ENCODE results near the gene PI4K2A. TPM values are rescaled to one million over a fixed set of nuclear protein-coding genes. Genes with fewer than 3 reads are reported as not detected.
A peak's percentile ranks its signal among the peaks of the same experiment; 100 is the strongest.

The PI4K2A gene
- total RNA-seq, 2 donors from 2014 or later = 18.0 to 22.9 TPM

- Histone ChIP-seq H3K27ac (peak overlapping the region; percentile 96 to 98), H3K36me3 (peaks cover 12% of the 10 kb centered on the region), H3K4me3 (peak overlapping the region; percentile 86), H3K9me3 (no peaks in the 10 kb centered on the region), H3K4me1 (ENCODE audit: control insufficient read depth in 1 of 2, low read depth in 2 of 2) (peaks cover 56 to 75% of the 10 kb centered on the region in 2 donors), H3K27me3 (replicated peaks; ENCODE audit: insufficient read depth) (no peaks in the 10 kb centered on the region)
- no peak for DNase-seq (ENCODE audit: low spot score)
- ATAC-seq (ENCODE audit: insufficient number of reproducible peaks, low FRiP score, low read depth) = peak; percentile 56
- TF ChIP-seq, protein P1, sequence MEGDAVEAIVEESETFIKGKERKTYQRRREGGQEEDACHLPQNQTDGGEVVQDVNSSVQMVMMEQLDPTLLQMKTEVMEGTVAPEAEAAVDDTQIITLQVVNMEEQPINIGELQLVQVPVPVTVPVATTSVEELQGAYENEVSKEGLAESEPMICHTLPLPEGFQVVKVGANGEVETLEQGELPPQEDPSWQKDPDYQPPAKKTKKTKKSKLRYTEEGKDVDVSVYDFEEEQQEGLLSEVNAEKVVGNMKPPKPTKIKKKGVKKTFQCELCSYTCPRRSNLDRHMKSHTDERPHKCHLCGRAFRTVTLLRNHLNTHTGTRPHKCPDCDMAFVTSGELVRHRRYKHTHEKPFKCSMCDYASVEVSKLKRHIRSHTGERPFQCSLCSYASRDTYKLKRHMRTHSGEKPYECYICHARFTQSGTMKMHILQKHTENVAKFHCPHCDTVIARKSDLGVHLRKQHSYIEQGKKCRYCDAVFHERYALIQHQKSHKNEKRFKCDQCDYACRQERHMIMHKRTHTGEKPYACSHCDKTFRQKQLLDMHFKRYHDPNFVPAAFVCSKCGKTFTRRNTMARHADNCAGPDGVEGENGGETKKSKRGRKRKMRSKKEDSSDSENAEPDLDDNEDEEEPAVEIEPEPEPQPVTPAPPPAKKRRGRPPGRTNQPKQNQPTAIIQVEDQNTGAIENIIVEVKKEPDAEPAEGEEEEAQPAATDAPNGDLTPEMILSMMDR (IDR thresholded peaks at IDR 0.05) = peak; percentile 27
These were observed 73.4 kb downstream of the PI4K2A start for GRCh38 chr10:97713826-97714400.

- H3K36me3 ChIP-seq = peaks cover 12% of the 10 kb centered on the region
- peaks cover 58 to 76% of the 10 kb centered on the region in 2 donors for H3K4me1 ChIP-seq (ENCODE audit: control insufficient read depth in 1 of 2, low read depth in 2 of 2)
- no peaks in the 10 kb centered on the region for H3K9me3 ChIP-seq
- peak overlapping the region; percentile 96 to 98 for H3K27ac ChIP-seq
- H3K4me3 ChIP-seq = peak overlapping the region; percentile 86
- no peaks in the 10 kb centered on the region for H3K27me3 ChIP-seq (replicated peaks; ENCODE audit: insufficient read depth)
- DNase-seq (ENCODE audit: low spot score) (peak; percentile 34), ATAC-seq (ENCODE audit: insufficient number of reproducible peaks, low FRiP score, low read depth) (peak; percentile 30)
- TF ChIP-seq, protein P1 (IDR thresholded peaks at IDR 0.05) = no peak
These were observed 74.2 kb downstream of the PI4K2A start for GRCh38 chr10:97714401-97715258.

- no peaks in the 10 kb centered on the region for H3K27me3 ChIP-seq (replicated peaks; ENCODE audit: insufficient read depth)
- no peak for DNase-seq (ENCODE audit: low spot score)
- TF ChIP-seq, protein P1 (IDR thresholded peaks at IDR 0.05) = no peak
- no peak for ATAC-seq (ENCODE audit: insufficient number of reproducible peaks, low FRiP score, low read depth)
- H3K4me1 ChIP-seq (ENCODE audit: control insufficient read depth in 1 of 2, low read depth in 2 of 2) = peaks cover 53 to 70% of the 10 kb centered on the region in 2 donors
- H3K27ac ChIP-seq = peak overlapping the region; percentile 96 to 98
- no peaks in the 10 kb centered on the region for H3K9me3 ChIP-seq
- peaks cover 12% of the 10 kb centered on the region for H3K36me3 ChIP-seq
- peak overlapping the region; percentile 86 for H3K4me3 ChIP-seq
These were observed 74.9 kb downstream of the PI4K2A start for GRCh38 chr10:97715259-97715874.

DNA sequence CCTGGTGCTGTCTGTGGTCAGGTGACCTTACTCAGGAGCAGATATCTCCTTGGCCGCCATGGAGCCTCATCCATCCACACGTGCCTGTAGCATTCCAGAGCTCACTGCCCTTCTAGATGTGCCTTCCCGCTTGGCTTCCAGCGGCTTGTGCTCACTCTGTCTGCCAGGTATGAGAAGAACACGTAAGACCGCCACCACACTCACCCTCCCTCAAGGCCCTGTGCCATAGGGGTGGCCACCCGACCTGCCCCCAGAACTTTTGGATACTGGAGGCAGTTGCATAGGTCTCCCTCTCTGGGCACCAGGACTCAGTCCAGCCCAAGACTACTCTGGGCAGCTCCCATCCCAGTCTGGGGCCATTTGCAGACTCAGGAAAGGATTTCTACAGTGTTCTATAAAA, 77.2 kb downstream of the PI4K2A start:
- DNase-seq (ENCODE audit: low spot score) = no peak
- ATAC-seq (ENCODE audit: insufficient number of reproducible peaks, low FRiP score, low read depth) = no peak
- TF ChIP-seq, protein P1 (IDR thresholded peaks at IDR 0.05) = no peak
- H3K27ac ChIP-seq = peak overlapping the region; percentile 96 to 98
- H3K36me3 ChIP-seq = peaks cover 12% of the 10 kb centered on the region
- H3K4me1 ChIP-seq (ENCODE audit: control insufficient read depth in 1 of 2, low read depth in 2 of 2) = peaks cover 41 to 55% of the 10 kb centered on the region in 2 donors
- H3K4me3 ChIP-seq = peak overlapping the region; percentile 26
- no peaks in the 10 kb centered on the region for H3K9me3 ChIP-seq
- H3K27me3 ChIP-seq (replicated peaks; ENCODE audit: insufficient read depth) = no peaks in the 10 kb centered on the region

- peak overlapping the region; percentile 26 for H3K4me3 ChIP-seq
- ATAC-seq (ENCODE audit: insufficient number of reproducible peaks, low FRiP score, low read depth) (no peak), DNase-seq (ENCODE audit: low spot score) (no peak)
- H3K4me1 ChIP-seq (ENCODE audit: control insufficient read depth in 1 of 2, low read depth in 2 of 2) = peaks cover 37 to 49% of the 10 kb centered on the region in 2 donors
- TF ChIP-seq, protein P1 (IDR thresholded peaks at IDR 0.05) = no peak
- peaks cover 12% of the 10 kb centered on the region for H3K36me3 ChIP-seq
- H3K9me3 ChIP-seq = no peaks in the 10 kb centered on the region
- H3K27ac ChIP-seq = peak overlapping the region; percentile 96 to 98
- H3K27me3 ChIP-seq (replicated peaks; ENCODE audit: insufficient read depth) = no peaks in the 10 kb centered on the region
These were observed 77.7 kb downstream of the PI4K2A start for GRCh38 chr10:97718178-97718577.
